Upper lobe of left lung (tissue), 4 donors: ENCODE data around the gene CPNE5.

Source experiments
- CTCF ChIP-seq, 6 experiments: fragments of 450-650 bp in 4 of 6; fragments of 200-600 bp in 2 of 6; sonication (generic) in 2 of 6; IDR thresholded peaks; one replicate each; pipeline ENCODE4 v1.5.1; 2016 to 2019; ENCODE audit warnings: antibody characterized with exemption in 6 of 6
- EP300 ChIP-seq, 4 donors: sonication (generic); formaldehyde crosslinking; IDR thresholded peaks; one replicate each; pipeline ENCODE4 v1.5.1; 2017; ENCODE audit warnings: antibody characterized with exemption in 4 of 4, control low read depth in 2 of 4
- POLR2A ChIP-seq, 4 donors: fragments of 450-650 bp; IDR thresholded peaks; one replicate each; pipeline ENCODE4 v1.5.1; 2016 to 2017; ENCODE audit warnings: antibody characterized with exemption in 4 of 4, mild to moderate bottlenecking in 2 of 4
- POLR2AphosphoS5 ChIP-seq, 2 donors: sonication (generic); formaldehyde crosslinking; IDR thresholded peaks; one replicate each; pipeline ENCODE4 v1.5.1; 2017; ENCODE audit warnings: antibody characterized with exemption in 2 of 2

DNA sequence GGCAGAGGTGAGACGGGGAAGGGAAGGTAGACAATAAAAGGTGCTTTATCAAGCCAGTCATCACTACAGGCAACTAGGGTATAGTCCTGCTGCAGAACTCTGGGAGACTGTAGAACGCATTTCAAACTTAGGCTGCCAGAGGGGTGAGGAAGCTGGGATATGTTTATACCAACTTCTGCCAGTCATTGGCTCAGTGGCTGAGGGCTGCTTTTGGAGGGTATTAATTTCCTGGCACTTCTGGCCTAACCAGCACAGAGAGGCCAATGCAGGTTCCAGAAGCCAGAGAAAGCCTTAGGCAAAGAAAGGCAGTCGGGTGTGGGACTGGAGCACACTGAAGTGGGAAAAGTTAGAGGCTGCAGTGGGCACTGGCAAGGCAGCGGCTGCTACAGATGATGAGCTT is 3.9 kb upstream of the CPNE5 start:
- no peak for TF ChIP-seq CTCF (IDR thresholded peaks at IDR 0.05)
- no peak for TF ChIP-seq POLR2A (IDR thresholded peaks at IDR 0.05)
- TF ChIP-seq POLR2AphosphoS5 (IDR thresholded peaks at IDR 0.05) = no peak
- TF ChIP-seq EP300 (IDR thresholded peaks at IDR 0.05) = no peak
